Lung (tissue), 12 donors: ENCODE measurements around the gene SYNC. TPM values are rescaled to one million over a fixed set of nuclear protein-coding genes. Genes with fewer than 3 reads are reported as not detected.
"Not testable (repeated sequence)": the region's sequence is repeated elsewhere in the genome, so short reads cannot be mapped to it uniquely, and the experiment has no call there.

Source experiments
- ATAC-seq: fragments of 200-7000 bp; cut with Tn5 transposase; one replicate; pipeline ENCODE4 v1.9.1; 2020; ENCODE audit warnings: moderate number of reproducible peaks; ENCODE audit not compliant: insufficient read depth, low FRiP score
- DNase-seq, 3 donors: peaks; one replicate each; pipeline ENCODE4 v3.0.0-alpha.2; 2013 to 2017
- H3K27ac ChIP-seq, 2 donors: one replicate each; pipeline ENCODE4 v1.5.1; 2013; ENCODE audit warnings: mild to moderate bottlenecking in 2 of 2, moderate library complexity in 2 of 2, control low read depth in 1 of 2, inconsistent platforms in 1 of 2, low read depth in 1 of 2, low read length in 1 of 2
- H3K27me3 ChIP-seq, 3 donors: one replicate each; pipeline ENCODE4 v1.5.1; 2013; ENCODE audit warnings: low read length in 2 of 3; ENCODE audit not compliant: control insufficient read depth in 3 of 3, insufficient read depth in 3 of 3
- H3K36me3 ChIP-seq, 4 donors: one replicate each; pipeline ENCODE4 v1.5.1; 2013; ENCODE audit warnings: low read length in 4 of 4, mild to moderate bottlenecking in 1 of 4, moderate library complexity in 1 of 4; ENCODE audit not compliant: control insufficient read depth in 4 of 4, insufficient read depth in 4 of 4
- H3K4me1 ChIP-seq, 5 donors: one replicate each; pipeline ENCODE4 v1.5.1; 2013; ENCODE audit warnings: low read length in 5 of 5, mild to moderate bottlenecking in 2 of 5, moderate library complexity in 1 of 5; ENCODE audit not compliant: control insufficient read depth in 5 of 5, insufficient read depth in 5 of 5
- H3K4me3 ChIP-seq: one replicate; pipeline ENCODE4 v1.5.1; 2013; ENCODE audit warnings: mild to moderate bottlenecking, control low read depth, moderate library complexity
- H3K9ac ChIP-seq, 2 donors: one replicate each; pipeline ENCODE4 v1.5.1; 2013; ENCODE audit warnings: low read length in 2 of 2, control low read depth in 1 of 2; ENCODE audit not compliant: insufficient read depth in 1 of 2
- H3K9me3 ChIP-seq, 4 donors: one replicate each; pipeline ENCODE4 v1.5.1; 2013; ENCODE audit warnings: low read length in 3 of 4, mild to moderate bottlenecking in 1 of 4, moderate library complexity in 1 of 4; ENCODE audit not compliant: control insufficient read depth in 4 of 4, insufficient read depth in 3 of 4
- CTCF ChIP-seq: IDR thresholded peaks from 2 replicates; pipeline ENCODE4 v1.5.1; 2012; ENCODE audit warnings: mild to moderate bottlenecking; ENCODE audit errors: control extremely low read depth, extremely low read depth
- WGBS, 2 donors: extraction: QIAGEN DNeasy Blood & Tissue Kit; methylation state at CpG; one replicate each; pipeline ENCODE4 v1.1.7; 2013; 5-methylcytosine and 5-hydroxymethylcytosine counted together
- polyA plus RNA-seq, 2 donors: library from polyadenylated mRNA; stranded (reverse); fragments of 200-250 nt; gene quantifications; one replicate each; pipeline ENCODE4 v1.2.1, GENCODE V29; 2013
- total RNA-seq, 2 donors: library from RNA; depleted of rRNA in 1 of 2; stranded (reverse); fragments of >200 nt in 1 of 2; gene quantifications; one replicate each; pipeline ENCODE4 v1.2.1, GENCODE V29; 2014 to 2021
- donor health status: control.
- donor health status: control.
- donor health status: Bipolar disorder and iron deficiency.
- donor health status: healthy.
- donor health status: DM: yes; HTN: yes; CAD: no.

The SYNC gene
- total and polyA plus RNA-seq, 4 donors: 2.0 to 15.4 (median 5.7) TPM

GRCh38 chr1:32644426-32644825 is 58.1 kb downstream of the SYNC start:
- H3K4me1 ChIP-seq: peaks cover 0 to 4% (median 0%) of the 10 kb centered on the region in 5 donors
- peaks cover 0 to 4% (median 0%) of the 10 kb centered on the region in 4 donors for H3K36me3 ChIP-seq
- no peak for TF ChIP-seq CTCF
- DNase-seq (no peak), ATAC-seq (no peak)
- H3K27me3 ChIP-seq: no peaks in the 10 kb centered on the region
- H3K27ac ChIP-seq: no peak overlapping the region
- no peaks in the 10 kb centered on the region for H3K9me3 ChIP-seq
- no peak overlapping the region for H3K4me3 ChIP-seq
- H3K9ac ChIP-seq: no peak overlapping the region
- 92 to 94% methylated on average over 4 of the region's 4 CpGs for WGBS, 2 donors

GRCh38 chr1:32642292-32642827 is 60.2 kb downstream of the SYNC start:
- not testable (repeated sequence) for H3K27me3 ChIP-seq, H3K4me3 ChIP-seq, H3K27ac ChIP-seq, H3K4me1 ChIP-seq, DNase-seq, H3K9me3 ChIP-seq, H3K9ac ChIP-seq, H3K36me3 ChIP-seq, ATAC-seq
- WGBS, 2 donors: 82 to 88% methylated on average over 8 of the region's 8 CpGs

GRCh38 chr1:32639489-32640075 is 63.0 kb downstream of the SYNC start:
- no peak for ATAC-seq
- H3K27me3 ChIP-seq: no peaks in the 10 kb centered on the region
- no peaks in the 10 kb centered on the region for H3K4me1 ChIP-seq
- WGBS, 2 donors: 94 to 97% methylated on average over 1 of the region's 1 CpG
- H3K9me3 ChIP-seq: no peaks in the 10 kb centered on the region
- no peak overlapping the region for H3K9ac ChIP-seq
- peaks cover 0 to 2% (median under 1%) of the 10 kb centered on the region in 4 donors for H3K36me3 ChIP-seq
- DNase-seq: no peak
- H3K4me3 ChIP-seq: no peak overlapping the region
- no peak overlapping the region for H3K27ac ChIP-seq
- TF ChIP-seq CTCF: no peak

- DNase-seq (no peak), ATAC-seq (no peak)
Measured at GRCh38 chr1:32636914-32637645, 65.5 kb downstream of the SYNC start.

More at GRCh38 chr1:32636914-32637645, 65.5 kb downstream of the SYNC start:
- Histone ChIP-seq H3K4me1 (no peaks in the 10 kb centered on the region), H3K4me3 (no peak overlapping the region), H3K9me3 (no peaks in the 10 kb centered on the region), H3K36me3 (peaks cover 0 to 13% (median 4%) of the 10 kb centered on the region in 4 donors), H3K27me3 (no peaks in the 10 kb centered on the region), H3K9ac (no peak overlapping the region), H3K27ac (no peak overlapping the region)
- TF ChIP-seq CTCF: no peak
- WGBS, 2 donors: 64 to 73% methylated on average over 16 of the region's 16 CpGs
